HG03378 (cell line): ENCODE data around the gene PRAMEF25.
"Not testable (repeated sequence)": the region's sequence is repeated elsewhere in the genome, so short reads cannot be mapped to it uniquely, and the experiment has no call there.

Experiments used
- ATAC-seq: cut with Tn5 transposase; IDR thresholded peaks from one replicate; pipeline ENCODE4 v1.9.1; 2021; ENCODE audit warnings: mild to moderate bottlenecking, moderate library complexity; ENCODE audit not compliant: unreplicated experiment

The PRAMEF25 gene

DNA sequence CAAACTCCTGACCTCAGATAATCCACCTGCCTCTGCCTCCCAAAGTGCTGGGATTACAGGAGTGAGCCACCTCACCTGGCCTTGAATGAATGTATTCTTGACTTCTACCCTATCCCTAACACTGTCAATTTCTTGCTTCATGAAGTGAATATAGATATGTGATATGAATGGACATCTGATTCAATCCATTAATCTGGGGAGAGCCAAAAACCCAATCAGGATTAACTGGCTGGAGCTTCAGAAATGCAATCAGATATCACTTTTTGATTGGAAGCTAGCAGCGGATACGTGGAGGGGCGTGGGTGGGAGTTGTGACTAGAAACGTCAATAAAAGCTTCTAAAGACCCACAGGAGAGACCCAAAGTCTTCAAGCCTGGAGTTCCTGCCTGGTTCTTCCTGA is at the start of gene PRAMEF25:
TSS of gene PRAMEF25 (plus strand) at position 301 of the 400 bp plus-strand sequence. CDS start 2,920 bp downstream, outside the sequence.
- ATAC-seq: not testable (repeated sequence)

DNA sequence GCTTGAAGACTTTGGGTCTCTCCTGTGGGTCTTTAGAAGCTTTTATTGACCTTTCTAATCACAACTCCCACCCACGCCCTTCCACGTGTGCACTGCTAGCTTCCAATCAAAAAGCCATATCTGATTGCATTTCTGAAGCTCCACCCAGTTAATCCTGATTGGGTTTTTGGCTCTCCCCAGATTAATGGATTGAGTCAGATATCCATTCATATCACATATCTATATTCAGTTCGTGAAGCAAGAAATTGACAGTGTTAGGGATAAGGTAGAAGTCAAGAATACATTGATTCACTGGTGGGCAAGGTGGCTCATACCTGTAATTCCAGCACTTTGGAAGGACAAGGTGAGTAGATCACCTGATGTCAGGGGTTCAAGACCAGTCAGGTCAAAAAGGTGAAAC is 14.1 kb upstream of the PRAMEF25 start, which contains the start of gene PRAMEF27:
TSS of gene PRAMEF27 (minus strand) at position 101 of the 400 bp plus-strand sequence. CDS start 2,916 bp downstream, outside the sequence.
- ATAC-seq: not testable (repeated sequence)

DNA sequence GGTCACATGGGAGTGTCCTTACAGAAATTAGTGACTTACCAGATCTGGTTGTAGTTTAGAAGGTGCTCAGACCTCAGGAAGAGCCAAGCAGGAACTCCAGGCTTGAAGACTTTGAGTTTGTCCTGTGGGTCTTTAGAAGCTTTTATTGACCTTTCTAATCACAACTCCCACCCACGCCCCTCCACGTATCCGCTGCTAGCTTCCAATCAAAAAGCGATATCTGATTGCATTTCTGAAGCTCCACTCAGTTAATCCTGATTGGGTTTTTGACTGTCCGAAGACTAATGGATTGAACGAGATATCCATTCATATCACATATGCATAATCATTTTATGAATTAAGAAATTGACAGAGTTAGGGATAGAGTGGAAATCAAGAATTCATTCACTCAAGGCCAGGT is 46.2 kb downstream of the PRAMEF25 start, which contains the start of gene HNRNPCL2:
TSS of gene HNRNPCL2 (minus strand) at position 101 of the 400 bp plus-strand sequence. CDS start 454 bp downstream, outside the sequence.
- not testable (repeated sequence) for ATAC-seq
